Activated effector memory CD4-positive, alpha-beta T cell treated with Interleukin-2 at 50 U/mL for 16 hours (primary cell): ENCODE data around the gene STARD7.
"Not testable (repeated sequence)": the region's sequence is repeated elsewhere in the genome, so short reads cannot be mapped to it uniquely, and the experiment has no call there.

Experiments used
- DNase-seq: peaks from one replicate; pipeline ENCODE4 v3.0.0-alpha.2; 2020

Gene STARD7

DNA sequence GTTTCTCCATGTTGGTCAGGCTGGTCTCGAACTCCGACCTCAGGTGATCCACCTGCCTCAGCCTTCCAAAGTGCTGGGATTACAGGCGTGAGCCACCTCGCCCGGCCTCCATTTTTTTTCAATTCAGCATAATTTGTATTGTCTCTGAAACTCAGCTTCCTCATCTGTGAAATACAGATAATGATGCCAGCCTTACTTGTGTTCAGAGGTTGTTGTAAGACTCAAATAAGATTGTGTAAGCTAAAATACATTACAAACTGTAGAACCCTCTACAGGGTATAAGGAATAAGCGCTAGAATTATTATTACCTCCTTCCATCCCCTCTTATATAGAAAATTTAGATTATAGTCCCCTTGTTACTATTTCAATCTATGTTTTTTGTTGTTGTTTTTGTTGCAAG lies 24.8 kb upstream of the STARD7 start:
- no peak for DNase-seq

DNA sequence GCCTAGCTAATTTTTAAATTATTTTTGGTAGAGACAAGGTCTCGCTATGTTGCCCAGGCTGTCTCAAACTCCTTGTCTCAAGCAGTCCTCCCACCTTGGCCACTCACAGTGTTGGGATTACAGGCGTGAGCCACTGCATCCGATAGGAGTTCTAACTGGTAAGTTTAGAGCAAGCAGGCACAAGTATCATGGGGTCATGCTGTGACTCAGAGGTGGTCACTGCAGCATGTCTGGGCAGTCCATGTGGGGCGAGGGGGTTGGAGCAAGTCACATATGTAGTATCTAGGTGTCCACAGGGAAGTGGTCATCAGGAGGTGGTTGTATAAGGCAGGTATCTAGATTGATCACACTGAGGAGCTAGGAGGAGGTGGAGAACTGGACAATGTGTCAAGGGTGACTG lies 22.7 kb upstream of the STARD7 start:
- no peak for DNase-seq

DNA sequence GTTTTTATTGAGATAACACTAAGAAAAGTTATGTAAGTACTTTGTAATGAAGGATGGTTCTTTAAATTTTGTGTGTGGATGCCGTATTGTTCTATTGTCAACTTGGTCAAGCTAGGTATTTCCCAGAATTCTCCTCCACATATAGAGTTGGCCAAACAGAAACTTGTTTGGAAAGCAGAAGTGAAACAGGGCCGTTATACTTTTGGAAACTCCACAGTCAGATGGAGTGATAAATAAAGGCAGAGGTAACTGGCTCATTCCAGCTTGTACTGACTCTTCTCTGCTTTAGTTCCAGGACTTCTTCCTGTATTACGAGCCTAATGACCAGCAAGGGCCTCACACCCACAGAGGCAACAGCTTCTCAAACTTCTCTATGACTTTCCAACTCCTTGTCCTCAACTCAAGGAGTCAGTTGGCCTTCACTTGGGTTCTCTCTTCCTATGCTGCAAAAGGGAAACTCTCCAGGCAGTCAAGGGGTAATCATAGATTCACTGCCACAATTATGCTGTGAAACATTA lies 16.4 kb upstream of the STARD7 start:
- DNase-seq = no peak

DNA sequence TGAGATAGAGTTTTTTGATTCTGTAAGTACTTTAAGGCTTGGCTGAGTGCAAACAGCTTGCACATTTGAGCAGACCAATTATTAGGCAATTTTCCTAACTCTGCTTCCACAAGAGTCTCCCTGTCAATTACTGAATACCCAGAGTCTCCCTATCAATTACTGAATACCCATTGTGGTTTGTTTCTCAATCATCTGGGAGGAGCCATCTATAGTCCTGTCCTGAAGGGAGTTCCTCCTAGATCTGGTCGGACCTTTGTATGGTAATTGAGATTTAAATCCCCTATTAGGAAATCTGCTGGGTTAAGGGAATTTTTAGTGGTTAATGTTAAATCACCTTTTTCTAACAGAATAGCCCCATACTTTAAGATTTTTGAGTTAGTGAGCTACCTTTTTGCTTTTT lies 12.5 kb upstream of the STARD7 start:
- DNase-seq = not testable (repeated sequence)

GRCh38 chr2:96219959-96220358 lies 11.3 kb upstream of the STARD7 start:
- not testable (repeated sequence) for DNase-seq

DNA sequence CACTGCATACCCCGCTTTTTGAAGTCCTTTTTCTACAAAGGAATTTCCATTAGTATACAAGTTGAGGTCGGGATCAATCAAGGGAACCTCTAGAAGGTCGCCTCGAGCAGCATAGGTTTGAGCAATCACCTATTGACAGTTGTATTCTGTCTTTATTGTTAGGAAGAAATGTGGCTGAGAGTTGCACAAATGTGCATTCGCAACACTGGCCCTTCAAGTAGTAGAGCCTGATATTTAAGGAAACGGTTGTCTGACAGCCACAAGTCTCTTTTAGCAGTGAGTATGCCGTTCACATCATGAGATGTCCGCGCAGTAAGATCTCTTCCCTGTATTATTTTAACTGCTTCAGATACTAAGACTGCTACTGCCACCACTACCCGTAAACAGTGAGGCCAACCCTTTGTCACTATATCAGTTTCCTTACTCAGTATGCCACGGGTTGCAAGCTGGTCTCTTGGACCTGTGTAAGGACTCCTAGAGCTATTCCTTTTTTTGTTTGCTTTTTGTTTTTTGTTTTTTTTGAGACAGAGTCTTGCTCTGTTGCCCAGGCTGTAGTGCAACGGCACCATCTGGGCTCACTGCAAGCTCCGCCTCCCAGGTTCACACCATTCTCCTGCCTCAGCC lies 10.0 kb upstream of the STARD7 start:
- no peak for DNase-seq

- DNase-seq = no peak
These were observed 5.9 kb upstream of the STARD7 start for GRCh38 chr2:96214554-96214953.

- no peak for DNase-seq
These were observed 4.8 kb upstream of the STARD7 start for GRCh38 chr2:96213379-96213778.

- no peak for DNase-seq
These were observed 3.7 kb upstream of the STARD7 start for GRCh38 chr2:96212339-96212738.

DNA sequence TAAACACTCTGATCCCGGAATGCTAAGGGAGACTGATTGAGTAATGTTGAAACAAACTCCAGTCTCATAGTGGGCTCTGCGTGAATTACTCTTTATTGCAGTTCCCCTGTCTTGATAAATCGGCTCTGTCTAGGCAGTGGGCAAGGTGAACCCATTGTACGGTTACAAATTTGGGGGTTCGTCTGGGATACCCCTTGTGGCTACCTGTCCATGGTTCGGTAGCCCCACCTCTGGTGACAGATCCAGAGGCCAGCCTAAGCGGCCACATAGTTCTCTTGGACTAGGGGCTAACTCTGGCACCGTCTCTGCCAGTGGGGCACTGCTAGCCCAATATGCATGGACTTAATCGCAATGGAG lies 1.1 kb upstream of the STARD7 start:
- DNase-seq = no peak

DNA sequence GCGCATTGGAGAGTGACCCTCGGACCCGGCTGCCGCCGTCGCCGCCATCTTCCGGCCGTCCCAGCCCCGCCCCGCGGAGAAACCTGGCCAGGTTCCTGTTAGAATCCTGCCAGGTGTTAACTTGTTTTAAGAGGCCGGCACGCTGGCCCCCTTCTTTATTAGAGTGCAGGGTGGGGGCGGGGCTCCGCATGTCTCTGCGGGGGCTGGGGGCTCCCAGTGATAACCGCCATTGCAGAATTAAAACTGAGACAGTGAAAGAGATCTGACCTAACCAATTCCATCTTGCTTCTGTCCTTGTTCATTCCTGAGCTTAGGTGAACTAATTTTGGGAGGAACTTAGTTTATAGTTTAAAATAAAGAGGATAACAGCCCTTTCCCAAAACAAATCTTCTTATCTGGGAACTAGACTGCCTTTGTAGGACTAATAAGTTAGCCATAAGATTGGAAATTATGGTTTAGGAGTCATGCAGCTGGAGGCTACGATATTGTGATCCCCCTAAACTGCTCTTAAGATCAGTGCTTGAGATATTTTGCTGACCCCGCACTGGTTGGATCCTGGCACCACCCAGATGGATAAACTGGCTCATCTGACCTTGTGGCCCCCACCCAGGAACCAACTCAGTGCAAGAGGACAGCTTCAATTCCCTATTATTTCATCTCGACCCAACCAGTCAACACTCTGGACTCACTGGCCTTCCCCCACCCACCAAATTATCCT lies 543 bp upstream of the STARD7 start:
- no peak for DNase-seq

GRCh38 chr2:96207774-96208142 lies 869 bp downstream of the STARD7 start:
- DNase-seq = no peak

DNA sequence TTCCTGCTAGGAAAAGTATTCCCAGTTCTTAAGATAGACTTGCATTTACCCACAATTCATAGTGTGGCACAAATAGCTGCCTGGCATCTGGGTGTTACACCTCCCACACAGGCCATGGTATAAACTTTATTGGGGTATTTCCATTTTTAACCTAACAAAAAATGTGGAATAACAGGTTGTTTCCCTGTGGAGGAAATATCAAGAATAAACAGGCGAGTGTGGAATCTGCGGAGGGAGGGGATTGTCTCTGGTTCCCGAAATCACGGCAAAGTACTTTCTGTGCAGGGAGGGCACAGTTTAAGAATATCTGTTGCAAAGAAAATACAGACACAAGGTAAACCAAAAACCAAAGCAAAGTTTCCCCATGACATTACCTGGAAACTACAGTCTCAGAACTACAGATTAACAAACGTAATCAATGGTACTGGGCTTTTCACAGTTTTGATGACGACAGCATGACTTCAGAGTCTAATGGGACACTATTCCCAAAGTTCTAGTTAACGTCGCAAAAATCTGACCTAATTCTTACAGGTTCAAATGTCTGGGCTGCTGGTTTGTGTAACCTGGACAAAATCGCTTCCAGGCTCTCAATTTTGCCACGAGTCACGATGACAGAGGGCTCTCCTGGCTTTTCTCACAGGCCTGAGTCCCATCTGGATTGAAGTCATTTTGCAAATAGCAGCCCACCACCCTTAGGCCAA lies 1.4 kb downstream of the STARD7 start:
- no peak for DNase-seq

DNA sequence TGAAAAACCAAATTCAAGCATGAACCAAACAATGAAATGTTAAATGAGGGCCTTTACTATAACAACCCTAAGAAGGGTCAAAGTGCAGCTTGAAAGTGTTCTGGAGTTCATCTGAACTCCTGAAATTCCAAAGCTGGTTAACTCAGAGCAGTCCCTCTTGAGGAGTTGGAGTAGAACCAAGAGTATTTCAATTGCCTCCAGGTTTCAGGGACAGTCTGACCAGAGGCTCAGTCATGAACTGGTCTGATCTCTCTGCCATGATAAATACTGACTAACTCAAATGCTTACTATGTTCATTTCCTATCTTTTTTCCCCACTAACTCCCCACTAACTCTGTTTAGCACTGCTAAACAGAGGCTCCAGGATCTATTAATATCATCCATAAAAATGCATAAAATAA lies 2.7 kb downstream of the STARD7 start:
- DNase-seq = no peak

GRCh38 chr2:96204836-96205624 lies 3.6 kb downstream of the STARD7 start:
- no peak for DNase-seq

DNA sequence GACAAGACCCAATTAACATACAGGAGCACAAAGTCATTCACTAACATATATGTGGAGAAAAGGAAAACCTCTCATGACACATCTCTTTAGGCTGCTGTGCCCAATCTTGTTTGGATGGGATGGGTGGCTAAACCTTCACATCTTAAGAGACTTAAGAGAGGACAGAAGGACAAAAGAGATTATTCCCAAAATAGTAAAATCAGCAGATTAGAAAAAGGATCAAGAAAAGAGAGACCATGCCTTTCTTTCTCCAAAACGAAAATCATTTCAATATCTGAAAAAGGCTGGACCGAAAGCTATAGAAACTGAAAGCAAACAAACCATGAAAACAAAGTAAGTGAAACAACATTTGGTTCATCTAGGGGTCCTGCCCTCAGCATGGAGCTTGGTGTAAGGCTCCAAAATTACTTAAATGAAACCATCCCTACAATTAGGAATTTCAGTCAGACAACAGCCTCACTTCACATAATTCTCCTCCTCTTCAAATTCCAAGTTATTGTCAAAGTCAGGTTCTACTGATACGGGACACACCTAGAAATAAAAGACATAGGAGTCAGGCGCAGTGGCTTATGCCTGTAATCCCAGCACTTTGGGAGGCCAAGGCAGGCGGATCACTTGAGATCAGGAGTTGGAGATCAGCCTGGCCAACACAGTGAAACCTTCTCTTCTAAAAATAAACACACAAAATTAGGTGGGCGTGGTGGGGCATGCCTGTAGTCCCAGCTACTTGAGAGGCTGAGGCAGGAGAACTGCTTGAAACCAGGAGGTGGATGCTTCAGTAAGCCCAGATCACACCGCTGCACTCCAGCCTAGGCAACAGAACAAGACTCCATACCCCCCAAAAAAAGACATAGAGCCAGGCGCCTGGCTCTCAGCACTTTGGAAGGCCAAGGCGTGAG lies 5.2 kb downstream of the STARD7 start:
- no peak for DNase-seq

DNA sequence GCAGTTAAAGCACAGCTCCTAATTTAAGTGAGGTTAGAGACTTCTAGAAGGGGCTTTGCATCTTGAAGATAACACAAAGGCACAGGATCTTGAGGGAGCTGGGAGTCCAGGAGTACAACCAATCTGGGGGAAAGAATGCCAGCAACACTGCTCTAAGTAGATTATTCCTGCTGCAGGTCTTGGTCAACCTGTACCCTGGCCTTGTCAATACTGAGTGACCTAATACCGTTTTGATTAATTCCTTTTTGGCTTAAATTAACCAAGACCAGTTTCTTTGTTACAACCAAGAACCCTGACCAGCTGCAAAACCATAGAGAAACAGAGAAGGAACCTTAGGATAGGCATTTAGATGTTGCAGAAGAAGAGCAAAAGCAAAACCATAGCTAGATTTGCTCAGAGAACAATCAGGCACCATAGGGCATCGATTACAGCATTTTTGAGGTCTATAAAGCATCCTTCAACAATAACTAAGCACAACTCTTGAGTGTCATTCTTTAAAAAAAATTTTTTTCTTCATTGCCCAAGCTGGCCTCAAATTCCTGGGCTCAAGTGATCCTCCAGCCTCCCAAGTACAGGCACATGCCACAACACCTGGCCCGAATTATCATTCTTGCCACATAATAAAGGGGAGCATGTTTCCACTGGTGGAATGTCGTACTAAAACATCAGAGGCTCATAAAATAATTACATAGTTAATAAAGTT lies 6.3 kb downstream of the STARD7 start:
- DNase-seq = no peak

DNA sequence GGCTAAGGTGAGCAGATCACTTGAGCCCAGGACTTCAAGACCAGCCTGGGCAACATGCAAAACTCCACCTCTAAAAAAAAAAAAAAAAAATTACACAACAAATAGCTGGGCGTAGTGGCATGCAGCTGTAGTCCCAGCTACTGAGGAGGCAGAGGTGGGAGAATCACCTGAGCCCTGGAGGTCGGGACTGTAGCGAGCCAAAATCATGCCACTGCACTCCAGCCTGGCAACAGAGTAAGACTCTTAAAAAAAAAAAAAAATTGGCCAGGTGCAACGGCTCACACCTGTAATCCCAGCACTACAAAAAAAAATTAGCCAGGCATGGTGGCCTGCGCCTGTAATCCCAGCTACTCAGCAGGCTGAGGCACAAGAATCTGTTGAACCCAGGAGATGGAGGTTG lies 7.3 kb downstream of the STARD7 start:
- no peak for DNase-seq

DNA sequence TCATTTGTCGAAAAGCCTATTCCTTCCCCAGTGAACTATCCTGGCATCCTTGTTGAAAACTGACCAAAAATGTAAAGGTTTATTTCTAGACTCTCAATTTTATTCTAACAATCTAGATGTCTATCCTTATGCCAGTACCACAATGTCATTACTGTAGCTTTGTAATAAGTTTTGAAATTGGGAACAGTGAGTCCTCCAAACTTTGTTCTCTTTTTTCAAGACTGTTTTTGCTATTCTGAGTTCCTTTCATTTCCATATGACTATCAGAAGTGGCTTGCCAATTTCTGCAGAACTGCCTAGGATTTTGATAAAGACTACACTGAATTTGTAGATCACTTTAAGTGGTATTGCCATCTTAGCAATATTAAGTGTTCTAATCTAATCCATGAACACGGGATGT lies 9.7 kb downstream of the STARD7 start:
- no peak for DNase-seq

GRCh38 chr2:96197546-96198255 lies 10.9 kb downstream of the STARD7 start:
- DNase-seq = no peak
